Measurements from ENCODE around the gene LZTR1.

LZTR1 gene

GRCh38 chr22:20992056-20992442, 10.0 kb downstream of the LZTR1 start:
- TF ChIP-seq USF1 (IDR thresholded peaks at IDR 0.05) (no peak), RAD21 (IDR thresholded peaks at IDR 0.05; ENCODE audit: low read depth) (no peak), ZBTB7A (IDR thresholded peaks at IDR 0.05; ENCODE audit: low read depth) (no peak), REST (IDR thresholded peaks at IDR 0.05; ENCODE audit: low read depth) (no peak), NFIC (IDR thresholded peaks at IDR 0.05) (no peak), CEBPB (IDR thresholded peaks at IDR 0.05) (no peak), EP300 (IDR thresholded peaks at IDR 0.05; ENCODE audit: borderline replicate concordance) (no peak), YY1 (IDR thresholded peaks at IDR 0.05; ENCODE audit: low read depth) (no peak), TEAD4 (IDR thresholded peaks at IDR 0.05) (no peak), EGR1 (IDR thresholded peaks at IDR 0.05) (no peak), TAF1 (IDR thresholded peaks at IDR 0.05; ENCODE audit: low read depth) (no peak), CREB1 (IDR thresholded peaks at IDR 0.05; ENCODE audit: low read depth) (no peak), TCF12 (IDR thresholded peaks at IDR 0.05; ENCODE audit: low read depth) (no peak), MAX (IDR thresholded peaks at IDR 0.05) (no peak), FOXM1 (IDR thresholded peaks at IDR 0.05; ENCODE audit: borderline replicate concordance, low read depth) (no peak)

GRCh38 chr22:20992456-20993303, 10.6 kb downstream of the LZTR1 start:
- no peak for TF ChIP-seq MAX (IDR thresholded peaks at IDR 0.05)
- no peak for TF ChIP-seq TAF1 (IDR thresholded peaks at IDR 0.05; ENCODE audit: low read depth)
- no peak for TF ChIP-seq CEBPB (IDR thresholded peaks at IDR 0.05)
- TF ChIP-seq CREB1 (IDR thresholded peaks at IDR 0.05; ENCODE audit: low read depth) = no peak
- no peak for TF ChIP-seq RAD21 (IDR thresholded peaks at IDR 0.05; ENCODE audit: low read depth)
- no peak for TF ChIP-seq ZBTB7A (IDR thresholded peaks at IDR 0.05; ENCODE audit: low read depth)
- no peak for TF ChIP-seq REST (IDR thresholded peaks at IDR 0.05; ENCODE audit: low read depth)
- TF ChIP-seq TEAD4 (IDR thresholded peaks at IDR 0.05) = no peak
- TF ChIP-seq FOXM1 (IDR thresholded peaks at IDR 0.05; ENCODE audit: borderline replicate concordance, low read depth) = no peak

- TF ChIP-seq EGR1 (IDR thresholded peaks at IDR 0.05) = no peak
- TF ChIP-seq RAD21 (IDR thresholded peaks at IDR 0.05; ENCODE audit: low read depth) = no peak
- TF ChIP-seq TCF12 (IDR thresholded peaks at IDR 0.05; ENCODE audit: low read depth) = no peak
- no peak for TF ChIP-seq EP300 (IDR thresholded peaks at IDR 0.05; ENCODE audit: borderline replicate concordance)
- TF ChIP-seq TEAD4 (IDR thresholded peaks at IDR 0.05) = no peak
- no peak for TF ChIP-seq USF1 (IDR thresholded peaks at IDR 0.05)
- TF ChIP-seq TAF1 (IDR thresholded peaks at IDR 0.05; ENCODE audit: low read depth) = no peak
- TF ChIP-seq CEBPB (IDR thresholded peaks at IDR 0.05) = no peak
- TF ChIP-seq ZBTB7A (IDR thresholded peaks at IDR 0.05; ENCODE audit: low read depth) = no peak
- TF ChIP-seq CREB1 (IDR thresholded peaks at IDR 0.05; ENCODE audit: low read depth) = no peak
- no peak for TF ChIP-seq FOXM1 (IDR thresholded peaks at IDR 0.05; ENCODE audit: borderline replicate concordance, low read depth)
- TF ChIP-seq REST (IDR thresholded peaks at IDR 0.05; ENCODE audit: low read depth) = no peak
- no peak for TF ChIP-seq NFIC (IDR thresholded peaks at IDR 0.05)
- TF ChIP-seq YY1 (IDR thresholded peaks at IDR 0.05; ENCODE audit: low read depth) = no peak
- no peak for TF ChIP-seq MAX (IDR thresholded peaks at IDR 0.05)
Measured at GRCh38 chr22:20993304-20994127, 11.4 kb downstream of the LZTR1 start.
